8988T (cell line): Measurements from ENCODE around the gene USB1.

ENCODE experiments used
- DNase-seq: peaks from one replicate; pipeline ENCODE4 v3.0.0; 2011

USB1 gene

GRCh38 chr16:58051821-58052603 lies 50.8 kb downstream of the USB1 start:
- DNase-seq, result no peak

- DNase-seq, result no peak
These were observed 52.4 kb downstream of the USB1 start for GRCh38 chr16:58053682-58054005.

GRCh38 chr16:58054289-58054688 lies 53.1 kb downstream of the USB1 start:
- no peak for DNase-seq

GRCh38 chr16:58056580-58056979 lies 55.4 kb downstream of the USB1 start:
- DNase-seq, result no peak

- no peak for DNase-seq
These were observed 55.9 kb downstream of the USB1 start for GRCh38 chr16:58057121-58057520.

GRCh38 chr16:58057784-58058183 lies 56.6 kb downstream of the USB1 start:
- no peak for DNase-seq

- DNase-seq, result no peak
These were observed 61.6 kb downstream of the USB1 start for GRCh38 chr16:58062821-58063220.

- DNase-seq, result no peak
These were observed 62.3 kb downstream of the USB1 start for GRCh38 chr16:58063377-58064076.

GRCh38 chr16:58070585-58070984 lies 69.4 kb downstream of the USB1 start:
- DNase-seq, result no peak
